ENCODE results near the gene CEP152. TPM values are rescaled to one million over a fixed set of nuclear protein-coding genes. Genes with fewer than 3 reads are reported as not detected.

Gene CEP152
- total RNA-seq, 2 donors from 2014 or later: 12.3 to 19.1 TPM

DNA sequence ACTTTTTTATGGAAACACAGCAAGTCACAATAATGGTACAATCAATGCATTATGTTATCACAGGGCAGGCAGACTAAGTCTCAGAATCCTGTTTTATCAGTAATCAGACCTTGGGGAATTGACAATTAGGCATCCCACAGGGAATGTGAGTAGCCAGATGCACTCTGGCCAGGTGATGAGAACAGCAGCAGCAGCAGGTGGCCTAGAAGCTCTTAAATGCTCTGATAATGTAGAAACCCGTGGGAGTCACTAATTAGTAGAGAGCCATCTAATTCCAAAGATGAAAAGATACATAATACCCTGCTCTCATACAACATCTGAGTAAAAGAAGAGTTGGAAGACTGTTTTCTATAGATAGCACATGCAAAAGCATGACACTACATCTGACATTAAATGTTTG lies 12.6 kb downstream of the CEP152 start:
- no peak overlapping the region for H3K4me3 ChIP-seq (ENCODE audit: low read length)
- peaks cover 6% of the 10 kb centered on the region for H3K4me1 ChIP-seq (ENCODE audit: control insufficient read depth, insufficient read depth, low read length)
- H3K27me3 Mint-ChIP-seq (ENCODE audit: insufficient read depth): peaks cover 18% of the 10 kb centered on the region
- peaks cover 10% of the 10 kb centered on the region for H3K36me3 Mint-ChIP-seq (ENCODE audit: low read depth)
- no peak overlapping the region for H3K27ac Mint-ChIP-seq
- H3K4me3 Mint-ChIP-seq: no peak overlapping the region
- H3K4me1 Mint-ChIP-seq: peaks cover 38% of the 10 kb centered on the region
- no peaks in the 10 kb centered on the region for H3K9me3 ChIP-seq (ENCODE audit: control insufficient read depth, low read length)
- no peak overlapping the region for H3K27ac ChIP-seq (ENCODE audit: low read depth, low read length)
- no peak for TF ChIP-seq CTCF (conservative IDR thresholded peaks at IDR 0.05)
- H3K9ac ChIP-seq (ENCODE audit: extremely low read depth, low read length, poor library complexity, severe bottlenecking): no peak overlapping the region
- H3K36me3 ChIP-seq (ENCODE audit: control insufficient read depth, insufficient read depth, low read length): peaks cover 17% of the 10 kb centered on the region
- peak; percentile 81 for DNase-seq
- peaks cover 10% of the 10 kb centered on the region for H3K27me3 ChIP-seq (ENCODE audit: control insufficient read depth, insufficient read depth, low read length, poor library complexity, severe bottlenecking)
- 0% methylated on average over 1 of the region's 1 CpG; no CpG with 5 or more reads in 1 of the 2 experiments for whole genome bisulfite sequencing, 2 experiments (ENCODE audit: insufficient coverage in 1 of 2, insufficient read length in 1 of 2)
- no peaks in the 10 kb centered on the region for H3K9me3 Mint-ChIP-seq

DNA sequence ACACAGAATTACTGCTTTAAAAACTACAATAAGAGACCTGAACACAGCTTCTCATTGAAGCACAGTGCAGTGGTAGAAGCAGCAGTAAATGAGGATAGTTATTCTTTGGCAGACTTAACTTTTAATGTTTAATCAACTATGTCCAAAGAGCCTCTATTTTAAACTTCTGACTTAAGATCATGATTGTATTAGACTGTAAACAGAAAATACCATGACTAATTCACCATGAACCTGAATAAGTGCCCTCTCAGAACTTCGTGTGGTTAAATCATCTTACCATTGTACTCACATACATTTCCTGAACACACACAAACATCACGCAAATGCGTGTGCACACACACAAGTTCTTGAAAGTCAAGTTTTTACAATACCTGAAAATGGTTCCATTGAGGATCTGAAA lies 13.9 kb downstream of the CEP152 start:
- no peak overlapping the region for H3K27ac ChIP-seq (ENCODE audit: low read depth, low read length)
- H3K36me3 ChIP-seq (ENCODE audit: control insufficient read depth, insufficient read depth, low read length): peaks cover 17% of the 10 kb centered on the region
- Mint-ChIP-seq H3K27ac (no peak overlapping the region), H3K4me1 (peaks cover 38% of the 10 kb centered on the region), H3K36me3 (ENCODE audit: low read depth) (peaks cover 21% of the 10 kb centered on the region), H3K27me3 (ENCODE audit: insufficient read depth) (peaks cover 18% of the 10 kb centered on the region), H3K9me3 (no peaks in the 10 kb centered on the region), H3K4me3 (no peak overlapping the region)
- H3K4me1 ChIP-seq (ENCODE audit: control insufficient read depth, insufficient read depth, low read length): peaks cover 6% of the 10 kb centered on the region
- WGBS, 2 experiments (ENCODE audit: insufficient coverage in 1 of 2, insufficient read length in 1 of 2): 95 to 100% methylated on average over 1 to 3 of the region's 3 CpGs
- no peak for DNase-seq
- H3K9ac ChIP-seq (ENCODE audit: extremely low read depth, low read length, poor library complexity, severe bottlenecking): no peak overlapping the region
- TF ChIP-seq CTCF (conservative IDR thresholded peaks at IDR 0.05): no peak
- no peak overlapping the region for H3K4me3 ChIP-seq (ENCODE audit: low read length)
- no peaks in the 10 kb centered on the region for H3K9me3 ChIP-seq (ENCODE audit: control insufficient read depth, low read length)
- H3K27me3 ChIP-seq (ENCODE audit: control insufficient read depth, insufficient read depth, low read length, poor library complexity, severe bottlenecking): peaks cover 10% of the 10 kb centered on the region

GRCh38 chr15:48796521-48796920 lies 14.3 kb downstream of the CEP152 start:
- DNase-seq: no peak
- H3K9ac ChIP-seq (ENCODE audit: extremely low read depth, low read length, poor library complexity, severe bottlenecking): no peak overlapping the region
- TF ChIP-seq CTCF (conservative IDR thresholded peaks at IDR 0.05): no peak

More at GRCh38 chr15:48796521-48796920, 14.3 kb downstream of the CEP152 start:
- Mint-ChIP-seq H3K27ac (no peak overlapping the region), H3K9me3 (no peaks in the 10 kb centered on the region), H3K4me3 (no peak overlapping the region), H3K27me3 (ENCODE audit: insufficient read depth) (peaks cover 18% of the 10 kb centered on the region), H3K4me1 (peaks cover 38% of the 10 kb centered on the region), H3K36me3 (ENCODE audit: low read depth) (peaks cover 23% of the 10 kb centered on the region)
- Histone ChIP-seq H3K27me3 (ENCODE audit: control insufficient read depth, insufficient read depth, low read length, poor library complexity, severe bottlenecking) (peaks cover 10% of the 10 kb centered on the region), H3K36me3 (ENCODE audit: control insufficient read depth, insufficient read depth, low read length) (peaks cover 17% of the 10 kb centered on the region), H3K4me1 (ENCODE audit: control insufficient read depth, insufficient read depth, low read length) (peaks cover 6% of the 10 kb centered on the region), H3K4me3 (ENCODE audit: low read length) (no peak overlapping the region), H3K9me3 (ENCODE audit: control insufficient read depth, low read length) (no peaks in the 10 kb centered on the region), H3K27ac (ENCODE audit: low read depth, low read length) (no peak overlapping the region)
- WGBS, 2 experiments (ENCODE audit: insufficient coverage in 1 of 2, insufficient read length in 1 of 2): 80 to 94% methylated on average over 1 of the region's 3 CpGs

All from endodermal cell (in vitro differentiated cells).